Astrocyte (in vitro differentiated cells and primary cell): ENCODE results near the gene SPATA31E1. TPM values are rescaled to one million over a fixed set of nuclear protein-coding genes. Genes with fewer than 3 reads are reported as not detected.

ENCODE experiments used
- DNase-seq: peaks from one replicate; pipeline ENCODE4 v3.0.0-alpha.2; 2010; ENCODE audit warnings: low read depth
- FAIRE-seq: peaks from 2 replicates; lab custom pipeline; 2011; peaks lifted over from hg19 to GRCh38; lab: Jason Lieb, UNC
- H2AFZ ChIP-seq: 2 replicates; pipeline ENCODE4 v1.6.0; 2012; ENCODE audit warnings: low read depth, low read length, inconsistent platforms
- H3K27ac ChIP-seq: 2 replicates; pipeline ENCODE4 v1.5.1; 2011; ENCODE audit warnings: low read depth, low read length, inconsistent platforms
- H3K27me3 ChIP-seq: 2 replicates; pipeline ENCODE4 v1.6.0; 2011; ENCODE audit warnings: low read length, inconsistent platforms; ENCODE audit not compliant: insufficient read depth
- H3K36me3 ChIP-seq: 2 replicates; pipeline ENCODE4 v1.5.1; 2011; ENCODE audit warnings: low read length, inconsistent platforms; ENCODE audit not compliant: insufficient read depth
- H3K4me1 ChIP-seq: 2 replicates; pipeline ENCODE4 v1.5.1; 2011; ENCODE audit warnings: low read length, inconsistent platforms; ENCODE audit not compliant: insufficient read depth
- H3K4me2 ChIP-seq: 2 replicates; pipeline ENCODE4 v1.6.0; 2012; ENCODE audit warnings: low read length, inconsistent platforms
- H3K4me3 ChIP-seq: 2 replicates; pipeline ENCODE4 v1.5.1; 2011; ENCODE audit warnings: low read depth, mild to moderate bottlenecking, low read length, inconsistent platforms; ENCODE audit not compliant: insufficient read depth
- H3K79me2 ChIP-seq: 2 replicates; pipeline ENCODE4 v1.6.0; 2012; ENCODE audit warnings: mild to moderate bottlenecking, low read length, inconsistent platforms; ENCODE audit not compliant: insufficient read depth
- H3K9ac ChIP-seq: 2 replicates; pipeline ENCODE4 v1.6.0; 2012; ENCODE audit warnings: mild to moderate bottlenecking, low read length, inconsistent platforms
- H3K9me3 ChIP-seq: 2 replicates; pipeline ENCODE4 v1.5.1; 2012; ENCODE audit warnings: low read depth, mild to moderate bottlenecking, low read length, inconsistent platforms; ENCODE audit not compliant: insufficient read depth
- H4K20me1 ChIP-seq: 2 replicates; pipeline ENCODE4 v1.6.0; 2012; ENCODE audit warnings: low read length, inconsistent platforms; ENCODE audit not compliant: insufficient read depth
- H3K27ac Mint-ChIP-seq: one replicate; pipeline ENCODE4 v1.8.0; 2021; ENCODE audit warnings: mild to moderate bottlenecking, mixed read lengths; ENCODE audit not compliant: unreplicated experiment
- H3K27me3 Mint-ChIP-seq: one replicate; pipeline ENCODE4 v1.8.0; 2021; ENCODE audit warnings: low read depth, mixed read lengths; ENCODE audit not compliant: unreplicated experiment
- H3K36me3 Mint-ChIP-seq: one replicate; pipeline ENCODE4 v1.8.0; 2021; ENCODE audit warnings: low read depth, mixed read lengths; ENCODE audit not compliant: unreplicated experiment
- H3K4me1 Mint-ChIP-seq: one replicate; pipeline ENCODE4 v1.8.0; 2021; ENCODE audit warnings: low read depth, mixed read lengths; ENCODE audit not compliant: unreplicated experiment
- H3K4me3 Mint-ChIP-seq: one replicate; pipeline ENCODE4 v1.8.0; 2021; ENCODE audit warnings: mild to moderate bottlenecking, moderate library complexity, mixed read lengths; ENCODE audit not compliant: unreplicated experiment
- H3K9me3 Mint-ChIP-seq: one replicate; pipeline ENCODE4 v1.8.0; 2021; ENCODE audit warnings: mild to moderate bottlenecking, mixed read lengths; ENCODE audit not compliant: unreplicated experiment
- EZH2 ChIP-seq: IDR thresholded peaks from 2 replicates; pipeline ENCODE4 v1.6.1; 2012; ENCODE audit warnings: mild to moderate bottlenecking, low read length, inconsistent platforms; ENCODE audit not compliant: insufficient read depth
- total RNA-seq: library from RNA; stranded (reverse); gene quantifications from 2 replicates; pipeline ENCODE4 v1.2.1, GENCODE V29; 2021
- TF ChIP-seq, protein P1 (sequence below): IDR thresholded peaks from 2 replicates; pipeline ENCODE4 v1.5.1; 2011; ENCODE audit warnings: low read depth, mild to moderate bottlenecking, inconsistent platforms, low read length, moderate library complexity; ENCODE audit not compliant: insufficient read depth

SPATA31E1 gene
- total RNA-seq, 1 donor from 2014 or later: not detected

DNA sequence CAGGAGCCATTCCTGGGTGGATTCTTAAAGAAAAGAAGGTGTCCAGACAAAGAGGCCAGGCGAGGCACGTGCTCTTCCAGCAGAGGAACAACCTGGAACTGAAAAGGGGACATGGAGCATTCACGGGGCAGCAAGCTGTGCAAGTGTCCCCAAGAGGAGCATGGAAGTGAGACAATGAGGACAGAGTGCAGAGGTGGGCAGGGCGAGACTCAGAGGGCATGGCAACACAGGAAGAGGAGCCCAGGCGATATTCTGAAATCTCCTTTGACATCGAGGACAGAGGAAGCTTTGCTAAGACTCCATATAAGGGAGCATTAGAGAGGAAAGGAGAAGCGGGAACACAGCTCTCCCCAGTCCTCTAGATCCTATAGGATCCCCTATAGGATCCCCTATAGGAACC is 29.4 kb upstream of the SPATA31E1 start:
- Histone ChIP-seq H3K27me3 (no peaks in the 10 kb centered on the region), H3K27ac (no peak overlapping the region), H4K20me1 (no peaks in the 10 kb centered on the region), H3K9me3 (no peaks in the 10 kb centered on the region), H3K36me3 (no peaks in the 10 kb centered on the region), H3K4me2 (no peak overlapping the region), H3K9ac (no peak overlapping the region), H2AFZ (no peak overlapping the region), H3K79me2 (no peaks in the 10 kb centered on the region), H3K4me1 (peaks cover 7% of the 10 kb centered on the region), H3K4me3 (no peak overlapping the region)
- DNase-seq (no peak), FAIRE-seq (no peak)
- Mint-ChIP-seq H3K4me1 (peaks cover 4% of the 10 kb centered on the region), H3K36me3 (peaks cover 5% of the 10 kb centered on the region), H3K27ac (no peak overlapping the region), H3K9me3 (peaks cover 2% of the 10 kb centered on the region), H3K4me3 (no peak overlapping the region), H3K27me3 (peaks cover 4% of the 10 kb centered on the region)
- no peak for TF ChIP-seq EZH2
- TF ChIP-seq, protein P1, sequence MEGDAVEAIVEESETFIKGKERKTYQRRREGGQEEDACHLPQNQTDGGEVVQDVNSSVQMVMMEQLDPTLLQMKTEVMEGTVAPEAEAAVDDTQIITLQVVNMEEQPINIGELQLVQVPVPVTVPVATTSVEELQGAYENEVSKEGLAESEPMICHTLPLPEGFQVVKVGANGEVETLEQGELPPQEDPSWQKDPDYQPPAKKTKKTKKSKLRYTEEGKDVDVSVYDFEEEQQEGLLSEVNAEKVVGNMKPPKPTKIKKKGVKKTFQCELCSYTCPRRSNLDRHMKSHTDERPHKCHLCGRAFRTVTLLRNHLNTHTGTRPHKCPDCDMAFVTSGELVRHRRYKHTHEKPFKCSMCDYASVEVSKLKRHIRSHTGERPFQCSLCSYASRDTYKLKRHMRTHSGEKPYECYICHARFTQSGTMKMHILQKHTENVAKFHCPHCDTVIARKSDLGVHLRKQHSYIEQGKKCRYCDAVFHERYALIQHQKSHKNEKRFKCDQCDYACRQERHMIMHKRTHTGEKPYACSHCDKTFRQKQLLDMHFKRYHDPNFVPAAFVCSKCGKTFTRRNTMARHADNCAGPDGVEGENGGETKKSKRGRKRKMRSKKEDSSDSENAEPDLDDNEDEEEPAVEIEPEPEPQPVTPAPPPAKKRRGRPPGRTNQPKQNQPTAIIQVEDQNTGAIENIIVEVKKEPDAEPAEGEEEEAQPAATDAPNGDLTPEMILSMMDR: no peak

DNA sequence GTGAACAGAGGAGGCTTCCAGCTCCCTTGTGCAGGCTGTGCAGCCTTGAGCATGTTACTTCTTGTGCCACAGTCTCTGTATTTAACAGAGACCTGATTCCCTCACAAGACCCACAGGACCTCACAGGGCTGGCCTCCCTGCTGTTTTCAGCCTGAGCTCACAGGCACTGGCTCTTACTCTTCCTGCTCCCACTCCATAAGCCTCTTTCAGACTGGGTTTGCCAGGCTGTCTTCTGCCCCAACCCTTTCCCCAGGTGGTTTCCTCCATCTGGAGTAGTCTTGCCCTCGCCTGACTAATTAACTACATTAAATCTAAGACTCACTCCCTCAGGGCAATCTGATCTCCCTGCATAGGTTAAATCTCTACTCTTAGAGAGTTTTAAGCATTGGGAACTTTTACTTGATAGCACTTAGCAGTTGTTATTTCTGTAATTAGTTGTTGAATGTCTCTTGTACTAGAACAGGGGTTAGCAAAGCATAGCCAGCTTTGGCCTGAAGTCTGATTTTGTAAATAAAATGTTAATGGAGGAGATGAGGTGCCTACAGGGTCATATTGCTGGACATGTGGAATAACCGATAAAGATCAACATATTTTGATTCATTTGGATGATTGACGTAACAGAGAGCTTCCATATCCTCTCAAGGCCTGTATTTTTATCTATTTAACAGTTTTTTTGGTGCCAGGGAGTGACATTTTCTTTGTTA is 28.6 kb upstream of the SPATA31E1 start:
- H3K36me3 Mint-ChIP-seq: peaks cover 5% of the 10 kb centered on the region
- no peak for FAIRE-seq

DNA sequence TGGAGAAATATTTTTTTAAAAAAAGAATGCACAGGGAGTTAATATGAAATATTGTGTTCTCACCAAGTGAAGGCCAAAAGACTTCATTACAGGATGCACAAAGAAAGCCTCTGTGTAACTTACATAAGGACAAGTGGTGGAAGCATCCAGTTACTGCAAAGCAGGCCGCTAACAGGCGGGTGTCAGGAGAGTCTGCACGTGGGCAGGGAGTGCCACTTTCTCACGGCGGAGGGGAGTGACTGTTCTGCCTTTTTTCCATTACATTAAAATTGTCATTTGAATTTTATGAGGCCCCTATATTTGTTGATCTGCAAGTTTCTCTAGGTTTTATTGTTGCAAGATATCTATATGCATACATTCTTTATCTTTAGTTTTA is 28.1 kb upstream of the SPATA31E1 start:
- Histone ChIP-seq H3K4me1 (peaks cover 7% of the 10 kb centered on the region), H3K27me3 (no peaks in the 10 kb centered on the region), H3K9me3 (no peaks in the 10 kb centered on the region), H3K4me2 (no peak overlapping the region), H3K4me3 (no peak overlapping the region), H3K36me3 (no peaks in the 10 kb centered on the region), H3K79me2 (no peaks in the 10 kb centered on the region), H3K9ac (no peak overlapping the region), H4K20me1 (no peaks in the 10 kb centered on the region), H2AFZ (no peak overlapping the region), H3K27ac (no peak overlapping the region)
- Mint-ChIP-seq H3K27ac (no peak overlapping the region), H3K9me3 (peaks cover 2% of the 10 kb centered on the region), H3K4me3 (no peak overlapping the region), H3K27me3 (peaks cover 2% of the 10 kb centered on the region), H3K36me3 (peaks cover 5% of the 10 kb centered on the region), H3K4me1 (peaks cover 4% of the 10 kb centered on the region)
- DNase-seq (no peak), FAIRE-seq (no peak)
- TF ChIP-seq EZH2: no peak
- TF ChIP-seq, protein P1: no peak

More for the DNA sequence above, 28.6 kb upstream of the SPATA31E1 start:
- H3K27me3 ChIP-seq: no peaks in the 10 kb centered on the region
- Mint-ChIP-seq H3K4me3 (no peak overlapping the region), H3K4me1 (peaks cover 4% of the 10 kb centered on the region), H3K9me3 (peaks cover 2% of the 10 kb centered on the region), H3K27ac (no peak overlapping the region), H3K27me3 (peaks cover 4% of the 10 kb centered on the region)
- H3K79me2 ChIP-seq: no peaks in the 10 kb centered on the region
- H3K9me3 ChIP-seq: no peaks in the 10 kb centered on the region
- no peak overlapping the region for H3K9ac ChIP-seq
- no peak overlapping the region for H2AFZ ChIP-seq
- TF ChIP-seq EZH2: no peak
- peaks cover 7% of the 10 kb centered on the region for H3K4me1 ChIP-seq
- no peaks in the 10 kb centered on the region for H4K20me1 ChIP-seq
- no peak overlapping the region for H3K4me3 ChIP-seq
- no peak for DNase-seq
- no peak overlapping the region for H3K4me2 ChIP-seq
- H3K27ac ChIP-seq: no peak overlapping the region
- no peaks in the 10 kb centered on the region for H3K36me3 ChIP-seq
